ENCODE data around the gene CD93. TPM values are rescaled to one million over a fixed set of nuclear protein-coding genes. Genes with fewer than 3 reads are reported as not detected.

CD93 gene
- total and polyA plus RNA-seq, 4 donors = 1.5 to 16.0 (median 11.9) TPM

DNA sequence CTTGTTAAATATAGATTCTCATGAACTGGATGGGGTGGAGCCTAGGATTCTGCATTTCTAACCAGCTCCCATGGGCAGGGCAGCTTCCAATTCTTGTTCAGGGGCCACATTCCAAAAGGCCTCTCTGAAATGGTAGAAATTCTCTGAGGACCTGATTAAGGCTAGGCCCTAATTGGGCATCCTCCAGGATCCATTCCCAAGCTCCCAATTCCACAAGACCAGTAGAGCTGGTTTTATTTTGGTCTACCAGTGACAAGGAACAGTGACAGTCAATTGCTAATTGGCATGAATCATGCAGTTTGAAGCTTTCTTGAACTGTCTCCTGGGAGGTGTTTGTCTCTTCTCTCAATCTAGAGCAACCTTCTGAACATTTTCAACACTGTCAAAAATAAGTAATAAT lies 39.7 kb downstream of the CD93 start (continued):
- TF ChIP-seq, protein P1, sequence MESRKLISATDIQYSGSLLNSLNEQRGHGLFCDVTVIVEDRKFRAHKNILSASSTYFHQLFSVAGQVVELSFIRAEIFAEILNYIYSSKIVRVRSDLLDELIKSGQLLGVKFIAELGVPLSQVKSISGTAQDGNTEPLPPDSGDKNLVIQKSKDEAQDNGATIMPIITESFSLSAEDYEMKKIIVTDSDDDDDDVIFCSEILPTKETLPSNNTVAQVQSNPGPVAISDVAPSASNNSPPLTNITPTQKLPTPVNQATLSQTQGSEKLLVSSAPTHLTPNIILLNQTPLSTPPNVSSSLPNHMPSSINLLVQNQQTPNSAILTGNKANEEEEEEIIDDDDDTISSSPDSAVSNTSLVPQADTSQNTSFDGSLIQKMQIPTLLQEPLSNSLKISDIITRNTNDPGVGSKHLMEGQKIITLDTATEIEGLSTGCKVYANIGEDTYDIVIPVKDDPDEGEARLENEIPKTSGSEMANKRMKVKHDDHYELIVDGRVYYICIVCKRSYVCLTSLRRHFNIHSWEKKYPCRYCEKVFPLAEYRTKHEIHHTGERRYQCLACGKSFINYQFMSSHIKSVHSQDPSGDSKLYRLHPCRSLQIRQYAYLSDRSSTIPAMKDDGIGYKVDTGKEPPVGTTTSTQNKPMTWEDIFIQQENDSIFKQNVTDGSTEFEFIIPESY (IDR thresholded peaks at IDR 0.05) = no peak
- TF ChIP-seq YY1 (IDR thresholded peaks at IDR 0.05) (no peak), EGR1 (IDR thresholded peaks at IDR 0.05; ENCODE audit: low read depth in 2 of 2) (no peak)

DNA sequence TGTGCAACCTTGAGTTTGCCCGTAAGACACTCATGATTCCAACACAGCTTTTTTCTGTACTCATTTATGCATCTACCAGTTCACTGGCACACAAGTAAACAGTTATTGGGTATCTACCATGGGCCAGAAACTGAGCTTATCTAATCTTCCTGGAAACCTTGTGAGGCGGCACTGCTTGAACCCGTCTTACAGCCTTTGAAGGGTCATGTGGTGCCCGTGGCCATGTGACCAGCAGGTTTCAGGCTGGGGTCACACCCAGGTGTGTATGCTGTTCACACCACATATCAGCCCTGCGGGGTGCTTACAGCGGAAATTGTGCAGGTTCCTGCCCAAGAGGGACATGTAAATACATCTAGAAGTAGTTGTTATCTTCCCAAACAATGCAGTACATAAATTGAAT lies 42.7 kb downstream of the CD93 start:
- no peak for TF ChIP-seq SP1 (IDR thresholded peaks at IDR 0.05)
- no peak for TF ChIP-seq HNF4G (IDR thresholded peaks at IDR 0.05)
- no peak for TF ChIP-seq FOXA2 (IDR thresholded peaks at IDR 0.05)
- TF ChIP-seq, protein P2, sequence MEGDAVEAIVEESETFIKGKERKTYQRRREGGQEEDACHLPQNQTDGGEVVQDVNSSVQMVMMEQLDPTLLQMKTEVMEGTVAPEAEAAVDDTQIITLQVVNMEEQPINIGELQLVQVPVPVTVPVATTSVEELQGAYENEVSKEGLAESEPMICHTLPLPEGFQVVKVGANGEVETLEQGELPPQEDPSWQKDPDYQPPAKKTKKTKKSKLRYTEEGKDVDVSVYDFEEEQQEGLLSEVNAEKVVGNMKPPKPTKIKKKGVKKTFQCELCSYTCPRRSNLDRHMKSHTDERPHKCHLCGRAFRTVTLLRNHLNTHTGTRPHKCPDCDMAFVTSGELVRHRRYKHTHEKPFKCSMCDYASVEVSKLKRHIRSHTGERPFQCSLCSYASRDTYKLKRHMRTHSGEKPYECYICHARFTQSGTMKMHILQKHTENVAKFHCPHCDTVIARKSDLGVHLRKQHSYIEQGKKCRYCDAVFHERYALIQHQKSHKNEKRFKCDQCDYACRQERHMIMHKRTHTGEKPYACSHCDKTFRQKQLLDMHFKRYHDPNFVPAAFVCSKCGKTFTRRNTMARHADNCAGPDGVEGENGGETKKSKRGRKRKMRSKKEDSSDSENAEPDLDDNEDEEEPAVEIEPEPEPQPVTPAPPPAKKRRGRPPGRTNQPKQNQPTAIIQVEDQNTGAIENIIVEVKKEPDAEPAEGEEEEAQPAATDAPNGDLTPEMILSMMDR (IDR thresholded peaks at IDR 0.05; ENCODE audit: low read depth, low read length, missing input control) = no peak
- TF ChIP-seq NR2F2 (IDR thresholded peaks at IDR 0.05) = no peak
- TF ChIP-seq, protein P3, sequence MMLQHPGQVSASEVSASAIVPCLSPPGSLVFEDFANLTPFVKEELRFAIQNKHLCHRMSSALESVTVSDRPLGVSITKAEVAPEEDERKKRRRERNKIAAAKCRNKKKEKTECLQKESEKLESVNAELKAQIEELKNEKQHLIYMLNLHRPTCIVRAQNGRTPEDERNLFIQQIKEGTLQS (IDR thresholded peaks at IDR 0.05) = no peak
- TF ChIP-seq FOXA1 (IDR thresholded peaks at IDR 0.05) = no peak
- no peak for TF ChIP-seq RXRA (IDR thresholded peaks at IDR 0.05)
- no peak for TF ChIP-seq JUND (IDR thresholded peaks at IDR 0.05)
- TF ChIP-seq, protein P4, sequence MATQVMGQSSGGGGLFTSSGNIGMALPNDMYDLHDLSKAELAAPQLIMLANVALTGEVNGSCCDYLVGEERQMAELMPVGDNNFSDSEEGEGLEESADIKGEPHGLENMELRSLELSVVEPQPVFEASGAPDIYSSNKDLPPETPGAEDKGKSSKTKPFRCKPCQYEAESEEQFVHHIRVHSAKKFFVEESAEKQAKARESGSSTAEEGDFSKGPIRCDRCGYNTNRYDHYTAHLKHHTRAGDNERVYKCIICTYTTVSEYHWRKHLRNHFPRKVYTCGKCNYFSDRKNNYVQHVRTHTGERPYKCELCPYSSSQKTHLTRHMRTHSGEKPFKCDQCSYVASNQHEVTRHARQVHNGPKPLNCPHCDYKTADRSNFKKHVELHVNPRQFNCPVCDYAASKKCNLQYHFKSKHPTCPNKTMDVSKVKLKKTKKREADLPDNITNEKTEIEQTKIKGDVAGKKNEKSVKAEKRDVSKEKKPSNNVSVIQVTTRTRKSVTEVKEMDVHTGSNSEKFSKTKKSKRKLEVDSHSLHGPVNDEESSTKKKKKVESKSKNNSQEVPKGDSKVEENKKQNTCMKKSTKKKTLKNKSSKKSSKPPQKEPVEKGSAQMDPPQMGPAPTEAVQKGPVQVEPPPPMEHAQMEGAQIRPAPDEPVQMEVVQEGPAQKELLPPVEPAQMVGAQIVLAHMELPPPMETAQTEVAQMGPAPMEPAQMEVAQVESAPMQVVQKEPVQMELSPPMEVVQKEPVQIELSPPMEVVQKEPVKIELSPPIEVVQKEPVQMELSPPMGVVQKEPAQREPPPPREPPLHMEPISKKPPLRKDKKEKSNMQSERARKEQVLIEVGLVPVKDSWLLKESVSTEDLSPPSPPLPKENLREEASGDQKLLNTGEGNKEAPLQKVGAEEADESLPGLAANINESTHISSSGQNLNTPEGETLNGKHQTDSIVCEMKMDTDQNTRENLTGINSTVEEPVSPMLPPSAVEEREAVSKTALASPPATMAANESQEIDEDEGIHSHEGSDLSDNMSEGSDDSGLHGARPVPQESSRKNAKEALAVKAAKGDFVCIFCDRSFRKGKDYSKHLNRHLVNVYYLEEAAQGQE (IDR thresholded peaks at IDR 0.05) = no peak
- TF ChIP-seq, protein P5, sequence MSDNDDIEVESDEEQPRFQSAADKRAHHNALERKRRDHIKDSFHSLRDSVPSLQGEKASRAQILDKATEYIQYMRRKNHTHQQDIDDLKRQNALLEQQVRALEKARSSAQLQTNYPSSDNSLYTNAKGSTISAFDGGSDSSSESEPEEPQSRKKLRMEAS (IDR thresholded peaks at IDR 0.05) = no peak
- TF ChIP-seq, protein P1 (IDR thresholded peaks at IDR 0.05) = no peak
- no peak for TF ChIP-seq HNF4A (conservative IDR thresholded peaks at IDR 0.05)
- TF ChIP-seq EGR1 (IDR thresholded peaks at IDR 0.05; ENCODE audit: low read depth in 2 of 2) = no peak
- peaks cover 0 to 9% (median 3%) of the 10 kb centered on the region in 4 donors for H3K27me3 ChIP-seq (ENCODE audit: control insufficient read depth in 4 of 4, insufficient read depth in 4 of 4, low read length in 3 of 4)
- H3K4me3 ChIP-seq (ENCODE audit: low read depth in 1 of 3, low read length in 3 of 3) = no peak overlapping the region
- H3K4me1 ChIP-seq (ENCODE audit: control insufficient read depth in 4 of 4, insufficient read depth in 4 of 4, low read length in 3 of 4) = peaks cover 2 to 9% (median 3%) of the 10 kb centered on the region in 4 donors
- no peak overlapping the region for H3K27ac ChIP-seq (ENCODE audit: low read depth in 1 of 2, low read length in 2 of 2)
- peaks cover 0 to 2% (median 0%) of the 10 kb centered on the region in 4 donors for H3K9me3 ChIP-seq (ENCODE audit: control insufficient read depth in 4 of 4, low read length in 3 of 4)
- 62% methylated on average over 6 of the region's 6 CpGs for WGBS
- DNase-seq (ENCODE audit: low spot score) = peak; percentile 52
- H3K36me3 ChIP-seq (ENCODE audit: control insufficient read depth in 4 of 4, insufficient read depth in 3 of 4, low read depth in 1 of 4, low read length in 3 of 4) = no peaks in the 10 kb centered on the region
- no peak overlapping the region for H3K9ac ChIP-seq (ENCODE audit: low read depth in 1 of 2, low read length in 2 of 2)
